HG02981 (cell line): ENCODE data around the gene CHRNB1.
"Not testable (repeated sequence)": the region's sequence is repeated elsewhere in the genome, so short reads cannot be mapped to it uniquely, and the experiment has no call there.

ENCODE experiments used
- ATAC-seq: cut with Tn5 transposase; IDR thresholded peaks from one replicate; pipeline ENCODE4 v1.9.1; 2021; ENCODE audit warnings: mild to moderate bottlenecking, moderate library complexity; ENCODE audit not compliant: unreplicated experiment

The CHRNB1 gene

DNA sequence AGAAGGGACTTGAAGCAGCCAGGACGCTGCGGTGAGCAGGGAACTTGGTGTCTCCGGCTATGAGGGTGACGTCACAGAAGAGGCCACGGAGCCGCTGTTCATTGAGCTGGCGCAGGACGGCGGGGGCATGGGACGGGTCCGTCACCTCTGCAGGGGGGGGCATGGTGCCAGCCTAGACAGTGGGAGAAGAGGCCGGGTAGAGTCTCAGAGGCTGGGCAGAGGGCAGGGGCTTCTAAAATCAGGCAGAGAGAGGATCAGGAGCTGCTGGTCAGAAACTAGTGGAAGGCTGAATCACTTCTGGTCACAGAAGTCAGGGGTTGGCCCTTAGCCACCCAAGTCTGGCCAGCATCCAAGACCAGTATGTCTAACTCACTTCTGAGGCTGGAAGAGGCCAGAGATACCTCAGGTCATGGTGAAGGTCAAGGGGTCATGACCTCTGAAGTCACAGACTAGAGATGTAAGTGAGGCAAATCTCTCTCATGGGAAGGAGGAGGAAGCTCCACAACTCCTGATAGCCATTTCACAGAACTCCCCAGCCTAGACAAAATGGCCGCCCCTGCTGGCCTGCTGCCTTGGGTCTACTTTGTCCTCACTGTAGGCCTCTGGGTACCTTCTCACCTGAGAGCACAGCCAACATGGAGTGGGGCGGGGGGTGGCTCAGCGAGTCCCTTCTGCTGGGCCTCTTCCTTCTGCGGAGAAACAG, 21.9 kb downstream of the CHRNB1 start:
- ATAC-seq: no peak

DNA sequence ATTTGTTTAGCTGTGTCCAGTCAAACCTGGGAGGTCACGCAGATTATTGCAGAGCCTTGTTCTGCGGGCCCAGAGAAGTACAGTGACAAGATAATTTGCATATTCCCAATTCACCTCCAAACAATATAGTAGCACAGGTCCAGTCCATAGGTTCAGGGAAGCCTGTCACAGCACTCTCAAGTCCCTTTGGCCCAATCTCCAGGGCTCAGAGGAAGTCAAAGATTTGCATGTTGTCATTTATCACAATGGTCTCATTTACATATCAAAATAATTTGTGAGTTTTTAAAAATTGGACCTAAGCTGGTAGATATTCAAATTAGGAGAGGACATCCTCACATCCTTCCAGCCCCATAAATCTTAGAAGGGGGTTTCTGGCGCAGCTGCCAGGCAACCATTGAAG, 22.6 kb downstream of the CHRNB1 start:
- no peak for ATAC-seq

DNA sequence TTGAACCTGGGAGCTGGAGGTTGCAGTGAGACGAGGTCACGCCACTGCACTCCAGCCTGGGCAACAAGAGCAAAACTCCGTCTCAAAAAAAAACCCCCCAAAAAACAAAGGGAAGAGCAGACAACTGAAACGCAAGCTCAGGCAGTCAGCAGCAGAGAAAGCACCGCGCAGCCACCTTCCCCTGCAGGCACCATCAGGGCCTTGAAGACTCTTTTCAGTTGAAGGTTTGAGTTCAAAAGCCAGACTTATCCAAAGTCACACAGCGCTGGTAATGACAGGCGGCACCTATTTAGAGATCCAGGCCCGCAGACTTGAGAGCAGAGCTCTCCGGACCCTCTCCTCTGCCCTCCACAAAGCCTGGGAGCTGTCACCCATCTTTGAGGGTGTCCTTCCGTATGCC, 23.4 kb downstream of the CHRNB1 start:
- no peak for ATAC-seq

DNA sequence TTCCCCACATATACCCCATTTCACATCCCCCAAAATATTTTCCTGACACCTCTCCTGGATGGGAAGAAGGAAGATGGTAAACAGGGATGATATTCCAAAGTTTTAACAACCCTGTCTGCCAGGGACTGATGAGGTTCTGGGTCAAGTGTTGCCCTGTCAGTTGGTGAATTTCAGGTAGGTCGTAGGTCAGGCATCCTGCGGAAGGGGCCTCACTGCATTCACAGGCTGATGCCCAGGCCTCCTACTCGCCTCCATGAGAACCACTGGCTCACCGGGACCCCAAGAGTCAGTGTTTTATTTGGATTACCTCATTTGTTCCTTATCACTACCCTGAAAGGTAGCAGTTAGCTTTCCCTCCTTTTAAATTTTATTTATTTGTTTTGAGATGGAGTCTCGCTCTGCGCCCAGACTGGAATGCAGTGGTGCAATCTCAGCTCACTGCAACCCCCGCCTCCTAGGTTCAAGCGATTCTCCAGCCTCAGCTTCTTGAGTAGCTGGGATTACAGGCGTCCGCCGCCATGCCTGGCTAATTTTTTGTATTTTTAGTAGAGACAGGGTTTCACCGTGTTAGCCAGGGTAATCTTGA, 24.0 kb downstream of the CHRNB1 start:
- no peak for ATAC-seq

DNA sequence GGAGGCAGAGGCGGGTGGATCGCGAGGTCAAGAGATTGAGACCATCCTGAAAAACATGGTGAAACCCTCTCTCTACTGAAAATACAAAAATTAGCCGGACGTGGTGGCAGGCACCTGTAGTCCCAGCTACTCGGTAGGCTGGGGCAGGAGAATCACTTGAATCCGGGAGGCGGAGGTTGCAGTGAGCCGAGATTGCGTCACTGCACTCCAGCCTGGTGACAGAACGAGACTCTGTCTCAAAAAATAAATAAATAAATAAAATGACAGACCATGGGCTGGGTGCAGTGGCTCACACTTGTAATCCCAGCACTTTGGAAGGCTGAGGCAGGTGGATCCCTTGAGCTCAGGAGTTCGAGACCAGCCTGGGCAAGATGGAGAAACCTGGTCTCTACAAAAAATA, 25.0 kb downstream of the CHRNB1 start:
- not testable (repeated sequence) for ATAC-seq

DNA sequence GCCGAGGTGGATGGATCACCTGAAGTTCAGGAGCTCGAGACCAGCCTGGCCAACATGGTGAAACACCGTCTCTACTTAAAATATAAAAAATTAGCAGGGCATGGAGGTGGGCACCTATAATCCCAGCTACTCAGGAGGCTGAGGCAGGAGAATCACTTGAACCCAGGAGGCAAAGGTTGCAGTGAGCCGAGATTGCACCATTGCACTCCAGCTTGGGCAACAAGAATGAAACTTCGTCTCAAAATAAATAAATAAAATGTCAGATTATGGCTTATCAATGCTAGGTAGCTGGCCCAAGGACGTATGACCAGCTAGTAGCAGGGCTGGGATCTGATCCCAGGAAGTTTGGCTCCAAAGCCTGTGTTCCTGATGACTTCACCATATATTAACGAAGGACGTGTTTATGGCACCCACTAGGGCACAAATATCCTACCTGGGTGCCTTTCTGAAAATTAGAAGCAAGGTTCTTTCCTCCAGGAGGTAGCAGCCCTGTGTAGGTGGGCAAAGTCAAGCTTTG, 25.7 kb downstream of the CHRNB1 start:
- not testable (repeated sequence) for ATAC-seq

DNA sequence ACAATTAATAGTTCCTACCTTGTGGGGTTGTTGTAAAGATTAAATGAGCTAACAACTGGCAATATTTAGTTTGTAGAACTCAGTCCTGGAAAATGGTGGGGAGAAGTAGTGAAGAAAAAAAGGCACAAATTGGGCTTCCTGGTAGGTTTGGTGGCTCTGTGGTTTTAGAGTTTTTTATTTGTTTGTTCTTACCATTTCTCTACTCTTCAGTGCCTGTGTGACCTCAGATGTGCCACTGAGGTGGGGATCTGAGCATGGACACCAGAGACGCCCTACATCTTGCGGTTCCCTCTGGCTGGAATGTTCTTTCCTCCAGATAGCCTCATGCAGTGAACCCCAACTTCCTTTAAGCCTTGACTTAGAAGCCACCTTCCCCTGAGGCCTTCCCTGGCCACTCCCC, 26.9 kb downstream of the CHRNB1 start:
- no peak for ATAC-seq

DNA sequence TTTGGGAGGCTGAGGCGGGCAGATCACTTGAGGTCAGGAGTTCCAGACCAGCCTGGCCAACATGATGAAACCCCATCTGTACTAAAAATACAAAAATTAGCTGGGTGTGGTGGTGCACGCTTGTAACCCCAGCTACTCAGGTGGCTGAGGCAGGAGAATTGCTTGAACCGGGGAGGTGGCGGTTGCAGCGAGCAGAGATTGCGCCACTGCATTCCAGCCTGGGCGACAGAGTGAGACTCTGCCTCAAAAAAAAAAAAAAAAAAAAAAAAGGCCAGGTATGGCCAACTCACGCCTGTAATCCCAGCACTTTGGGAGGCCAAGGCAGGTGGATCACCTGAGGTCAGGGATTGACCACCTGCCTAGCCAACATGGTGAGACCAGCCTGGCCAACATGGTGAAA, 29.9 kb downstream of the CHRNB1 start:
- ATAC-seq: not testable (repeated sequence)

DNA sequence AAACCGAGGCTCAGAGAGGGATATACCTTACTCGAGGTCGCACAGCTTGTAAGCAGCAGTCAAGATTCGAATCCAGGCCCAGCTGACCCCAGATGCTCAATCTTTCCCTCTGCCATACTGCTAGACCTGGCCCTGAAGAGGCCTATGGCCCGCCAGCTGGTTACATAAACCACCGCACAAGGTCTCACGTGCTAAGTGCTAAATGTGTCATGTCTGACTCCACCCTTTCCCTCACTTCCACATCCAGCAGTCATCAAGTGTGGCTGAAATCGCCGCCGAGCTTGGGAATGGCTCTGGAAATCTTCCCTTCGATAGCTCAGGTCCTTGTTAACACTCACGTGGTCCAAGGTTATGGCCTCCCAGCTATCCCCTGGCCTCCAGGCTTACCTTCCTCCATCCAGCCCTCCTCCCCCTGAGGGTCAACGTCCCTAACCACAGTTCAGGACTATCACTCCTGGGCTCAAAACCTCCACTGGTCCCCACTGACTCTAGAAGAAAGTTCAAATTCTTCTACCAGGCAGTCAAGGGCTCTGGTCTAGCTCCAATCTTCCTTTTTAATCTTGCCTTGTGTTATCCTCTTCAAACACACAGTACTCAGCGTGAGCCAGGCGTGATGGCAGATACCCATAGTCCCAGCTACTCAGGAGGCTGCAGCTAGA, 31.0 kb downstream of the CHRNB1 start:
- no peak for ATAC-seq

DNA sequence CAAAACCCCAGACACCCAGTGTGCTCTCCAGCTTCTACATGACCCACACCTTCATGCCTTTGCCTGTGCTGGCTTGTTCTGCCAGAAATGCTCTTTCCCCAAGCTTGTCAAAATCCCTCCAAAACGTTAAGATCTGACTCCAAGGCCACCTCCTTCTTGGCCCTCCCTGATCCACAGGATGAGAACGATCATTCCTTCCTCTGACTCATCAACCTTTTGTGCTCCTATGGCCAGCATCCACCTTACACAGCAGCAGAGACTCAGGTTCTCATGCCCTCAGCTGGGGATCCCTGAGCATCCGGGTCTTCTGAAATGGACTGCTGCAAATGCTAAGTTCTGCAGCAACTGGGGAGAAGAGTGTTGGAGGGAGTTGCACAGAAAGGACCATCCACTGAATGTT, 31.6 kb downstream of the CHRNB1 start:
- ATAC-seq: no peak

DNA sequence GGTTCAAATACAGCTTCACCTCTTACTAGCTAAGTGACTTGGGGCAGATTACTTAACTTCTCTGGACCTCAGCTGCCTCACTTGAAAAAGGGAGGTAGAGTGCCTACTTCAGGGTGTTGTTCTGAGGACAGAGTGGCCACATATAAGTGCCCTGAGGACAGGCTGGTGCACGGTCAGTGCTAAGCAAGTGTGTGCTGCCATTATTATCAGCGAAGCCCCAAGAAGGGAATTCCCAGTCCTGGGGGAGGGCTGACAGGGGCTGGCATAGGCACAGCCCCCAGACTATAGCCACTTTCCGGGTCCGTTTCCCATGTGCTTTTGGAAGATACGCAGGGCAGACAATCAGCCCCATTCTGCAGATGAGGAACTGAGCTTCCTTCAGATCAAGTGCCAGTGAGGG, 32.1 kb downstream of the CHRNB1 start:
- no peak for ATAC-seq

DNA sequence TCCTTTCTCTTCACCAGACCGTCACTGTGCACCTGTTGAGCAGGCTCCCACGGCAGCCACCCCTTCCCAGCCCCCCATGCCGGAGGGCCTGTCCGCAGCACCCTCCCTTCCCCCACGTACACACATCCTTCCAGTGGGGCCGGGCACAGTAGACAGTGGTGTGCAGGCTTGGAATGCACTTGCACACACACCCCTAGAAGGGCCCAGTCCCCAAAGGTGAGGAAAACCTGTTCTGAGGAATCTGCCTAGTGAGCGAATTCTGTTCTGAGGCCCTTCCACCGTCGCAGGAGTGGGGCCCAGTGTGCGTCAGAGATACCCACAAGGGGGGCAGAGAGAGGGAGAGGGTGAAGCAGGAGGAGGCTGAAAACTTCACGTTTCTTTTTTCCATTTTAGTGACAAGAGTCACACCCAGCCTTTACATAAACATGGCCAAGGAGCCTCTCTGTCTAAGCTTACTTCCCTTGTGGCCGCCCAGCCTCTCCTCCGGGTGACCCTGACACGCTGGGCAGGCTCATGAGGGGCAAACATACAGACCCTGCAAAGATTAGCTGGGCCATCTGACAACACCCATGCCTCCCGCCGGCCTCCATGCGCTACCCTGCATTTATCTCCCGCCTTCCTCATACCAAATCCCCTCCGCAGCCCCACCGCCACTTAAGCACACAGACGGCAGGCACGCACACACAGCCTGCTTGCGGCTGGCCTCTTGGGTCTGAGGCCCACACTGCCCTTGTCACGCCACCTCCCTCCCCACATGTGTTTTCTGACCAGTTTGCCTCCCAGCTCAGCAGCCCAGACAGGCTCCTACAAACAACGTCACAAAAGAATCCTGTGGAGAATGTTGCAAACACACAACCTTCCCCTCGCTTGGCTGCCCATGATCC, 32.8 kb downstream of the CHRNB1 start:
- no peak for ATAC-seq

DNA sequence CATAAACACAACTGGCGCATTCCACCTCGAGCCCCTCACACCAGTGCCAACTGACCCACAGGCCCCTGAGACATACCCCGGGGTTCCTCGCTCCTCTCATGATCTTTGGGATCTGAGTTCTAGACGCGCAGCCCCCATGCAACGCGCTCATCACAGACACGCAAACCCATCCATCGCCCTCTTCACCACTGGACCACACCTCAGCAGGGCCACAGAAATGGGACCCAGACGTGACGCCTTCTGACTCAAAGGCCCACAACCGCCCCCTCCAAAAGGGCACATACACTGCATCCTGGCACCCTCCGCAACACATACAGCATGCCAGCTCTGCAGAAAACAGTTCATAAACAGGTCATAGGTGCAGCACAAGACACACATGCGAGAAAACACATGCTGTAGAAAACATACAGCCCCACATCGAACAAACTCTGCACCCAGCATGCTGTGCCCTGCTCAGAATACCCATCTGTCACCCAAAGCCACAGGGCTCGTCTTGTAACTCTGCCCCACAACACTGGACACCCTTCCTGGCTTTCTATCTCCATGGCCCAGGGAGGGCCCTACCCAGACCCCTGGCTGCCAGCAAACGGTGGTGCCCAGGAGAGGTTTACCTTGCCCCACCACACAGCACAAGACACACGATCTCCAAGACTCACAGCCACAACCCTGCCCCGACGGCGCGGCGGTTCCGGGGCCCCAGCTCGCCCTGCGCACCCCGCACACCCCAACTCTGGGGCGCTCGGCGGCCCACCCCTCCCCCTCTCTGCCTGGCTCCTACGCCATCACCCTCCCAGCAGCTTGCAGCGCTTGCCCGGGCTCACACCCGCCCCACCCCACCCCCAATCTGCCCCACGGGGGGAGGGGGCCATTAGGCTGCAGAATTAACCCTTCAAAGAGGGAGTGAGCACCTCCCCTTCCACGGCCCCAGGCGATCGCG, 33.7 kb downstream of the CHRNB1 start:
- no peak for ATAC-seq

DNA sequence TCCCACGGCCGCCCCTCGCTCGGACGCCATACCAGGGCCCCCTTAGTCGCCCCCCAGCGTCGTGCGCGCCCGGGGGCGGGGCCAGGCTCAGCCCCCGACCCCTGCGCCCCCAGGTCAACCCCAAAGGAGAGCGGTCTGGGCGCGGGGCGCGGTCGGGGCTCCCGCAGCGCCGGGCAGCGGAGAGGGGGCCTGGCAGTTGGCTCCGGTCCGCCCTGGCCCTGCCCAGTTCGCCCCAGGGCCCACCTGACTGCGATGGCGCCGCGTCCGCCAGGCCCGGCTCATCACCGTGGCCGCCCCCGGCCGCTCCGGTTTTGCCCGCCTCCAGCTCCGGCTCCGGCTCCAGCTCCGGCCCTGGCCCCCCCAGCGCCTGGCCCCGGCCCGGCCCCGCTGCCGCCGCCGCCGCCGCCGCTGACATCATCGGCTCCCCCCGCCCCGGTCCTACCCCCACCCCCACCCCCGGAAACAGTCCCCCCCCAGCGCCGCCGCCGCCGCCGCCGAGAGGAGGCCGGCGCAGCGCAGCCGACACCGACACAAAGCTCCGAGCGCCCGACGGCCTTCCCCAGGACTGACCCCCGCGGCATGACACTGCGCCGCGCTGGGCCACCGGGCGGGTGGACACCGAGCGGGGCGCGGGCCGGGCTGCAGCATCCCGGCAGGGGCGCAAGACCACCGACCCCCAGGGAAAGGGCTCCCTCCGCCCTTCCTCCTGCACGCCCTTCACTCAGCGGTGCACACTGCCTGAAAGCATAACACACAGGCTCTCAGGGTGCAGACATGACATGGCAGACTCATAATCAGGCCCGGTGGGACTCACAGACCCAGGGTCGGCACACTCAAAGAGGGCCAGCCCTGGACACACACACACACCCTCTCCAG, 34.6 kb downstream of the CHRNB1 start, which contains the start of gene ZBTB4:
TSS of gene ZBTB4 (minus strand) at position 419 of the 876 bp plus-strand sequence. CDS start 12,830 bp downstream, outside the sequence.
- ATAC-seq: no peak

DNA sequence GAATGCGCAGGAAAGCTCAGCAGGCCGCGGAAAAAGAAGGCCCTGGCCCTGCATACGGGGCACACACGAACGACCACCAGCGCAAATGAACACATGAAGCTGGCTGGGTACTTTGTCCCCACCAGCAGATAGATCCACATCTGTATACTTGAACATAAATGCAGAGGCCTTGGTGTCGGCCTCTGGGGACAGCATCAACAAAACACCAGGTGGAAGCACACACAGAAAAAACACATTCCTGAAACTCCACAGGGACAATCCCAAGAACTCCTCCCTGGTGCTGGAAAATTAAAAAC, 35.2 kb downstream of the CHRNB1 start:
- no peak for ATAC-seq

DNA sequence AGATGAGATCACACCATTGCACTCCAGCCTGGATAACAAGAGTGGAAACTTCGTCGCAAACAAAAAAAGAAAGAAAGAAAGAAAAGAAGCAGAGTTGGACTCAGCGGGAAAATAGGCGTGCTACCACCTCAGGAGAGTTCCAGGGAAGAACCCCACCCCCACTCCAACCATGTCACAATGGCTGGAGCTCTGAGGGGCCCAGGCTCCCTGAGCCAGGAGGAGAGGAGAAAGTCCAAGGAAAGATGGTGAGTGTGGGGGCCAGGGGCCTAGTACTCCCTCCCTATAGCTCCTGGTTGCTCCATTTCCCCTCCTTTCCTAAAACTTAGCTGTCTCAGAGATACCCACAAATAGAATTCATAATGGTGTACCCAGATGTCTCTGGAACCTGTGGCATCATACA, 36.4 kb downstream of the CHRNB1 start, which contains the start of gene SLC35G6:
TSS of gene SLC35G6 (plus strand) at position 172 of the 400 bp plus-strand sequence. CDS start at position 243, 71 bp downstream.
- not testable (repeated sequence) for ATAC-seq

DNA sequence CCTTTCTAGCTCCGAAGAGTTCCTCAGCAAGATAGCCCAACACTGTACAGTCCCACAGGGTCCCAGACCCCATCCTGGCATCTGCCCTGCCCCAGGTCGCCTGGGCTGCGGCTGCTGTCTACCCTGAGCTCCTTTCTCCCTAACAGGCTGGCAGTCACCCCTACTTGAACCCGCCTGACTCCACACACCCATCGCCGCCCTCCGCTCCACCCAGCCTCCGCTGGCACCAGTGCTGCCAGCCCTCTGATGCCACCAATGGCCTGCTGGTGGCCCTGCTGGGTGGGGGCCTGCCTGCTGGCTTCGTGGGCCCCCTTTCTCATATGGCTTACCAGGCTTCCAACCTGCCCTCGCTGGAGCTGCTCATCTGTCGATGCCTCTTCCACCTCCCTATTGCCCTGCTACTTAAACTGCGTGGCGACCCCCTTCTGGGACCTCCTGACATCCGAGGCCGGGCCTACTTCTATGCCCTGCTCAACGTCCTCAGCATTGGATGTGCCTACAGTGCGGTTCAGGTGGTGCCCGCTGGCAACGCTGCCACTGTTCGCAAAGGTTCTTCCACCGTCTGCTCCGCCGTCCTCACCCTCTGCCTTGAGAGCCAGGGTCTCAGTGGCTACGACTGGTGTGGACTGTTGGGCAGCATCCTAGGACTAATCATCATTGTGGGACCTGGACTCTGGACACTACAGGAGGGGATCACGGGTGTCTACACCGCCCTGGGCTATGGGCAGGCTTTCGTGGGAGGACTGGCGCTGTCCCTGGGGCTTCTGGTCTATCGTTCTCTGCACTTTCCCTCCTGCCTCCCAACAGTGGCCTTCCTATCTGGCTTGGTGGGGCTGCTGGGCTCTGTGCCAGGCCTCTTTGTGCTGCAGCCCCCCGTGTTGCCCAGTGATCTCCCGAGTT, 37.2 kb downstream of the CHRNB1 start:
- not testable (repeated sequence) for ATAC-seq

DNA sequence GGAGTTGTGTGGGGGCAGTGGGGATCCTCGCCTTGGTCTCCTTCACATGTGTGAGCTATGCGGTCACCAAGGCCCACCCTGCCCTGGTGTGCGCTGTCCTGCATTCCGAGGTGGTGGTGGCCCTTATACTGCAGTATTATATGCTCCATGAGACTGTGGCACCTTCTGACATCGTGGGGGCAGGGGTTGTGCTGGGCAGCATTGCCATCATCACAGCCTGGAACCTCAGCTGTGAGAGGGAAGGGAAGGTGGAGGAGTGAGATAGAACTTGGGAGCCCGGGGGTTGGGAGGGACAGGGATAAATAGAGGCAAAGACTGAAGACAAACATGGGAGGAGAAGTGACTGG, 37.9 kb downstream of the CHRNB1 start:
- not testable (repeated sequence) for ATAC-seq
